HEK293 (cell line): ENCODE data around the gene TNFSF12.

Source experiments
- CTCF ChIA-PET: fragments of 350-600 bp; formaldehyde crosslinking; extraction: SDS; loops from one replicate; lab custom pipeline; 2021; ENCODE audit warnings: antibody characterized with exemption; lab: Yijun Ruan, JAX
- POLR2A ChIA-PET: fragments of 300-600 bp; formaldehyde crosslinking; extraction: SDS; loops from one replicate; lab custom pipeline; 2020; ENCODE audit warnings: antibody characterized with exemption, inconsistent platforms; lab: Yijun Ruan, JAX
- H3K27ac ChIP-seq: fragments of 200-500 bp; sonication (Bioruptor generic); 2 replicates; pipeline ENCODE4 v1.5.1; 2014; ENCODE audit warnings: low read depth, low read length, control low read depth, inconsistent platforms; ENCODE audit errors: extremely low read depth
- H3K36me3 ChIP-seq, 2 experiments: fragments of 200-500 bp in 1 of 2; sonication (Bioruptor generic) in 1 of 2; 1 replicate in 1 of 2; 2 replicates in 1 of 2; pipeline ENCODE4 v1.5.1; 2014 to 2017; ENCODE audit warnings: inconsistent platforms in 2 of 2, low read length in 2 of 2; ENCODE audit not compliant: control insufficient read depth in 2 of 2, insufficient read depth in 1 of 2
- H3K4me1 ChIP-seq: fragments of 200-500 bp; sonication (Bioruptor generic); 2 replicates; pipeline ENCODE4 v1.5.1; 2014; ENCODE audit warnings: mild to moderate bottlenecking, low read length, inconsistent platforms; ENCODE audit not compliant: control insufficient read depth, insufficient read depth
- H3K4me3 ChIP-seq: 2 replicates; pipeline ENCODE4 v1.5.1; 2011; ENCODE audit warnings: low read depth, mild to moderate bottlenecking, control low read depth, low read length, moderate library complexity
- H3K9me3 ChIP-seq: fragments of 200-500 bp; sonication (Bioruptor generic); 2 replicates; pipeline ENCODE4 v1.5.1; 2014; ENCODE audit warnings: low read depth, low read length, inconsistent platforms; ENCODE audit not compliant: control insufficient read depth, insufficient read depth
- EGR2 ChIP-seq: fragments of 450-650 bp; formaldehyde crosslinking; IDR thresholded peaks from 2 replicates; pipeline ENCODE4 v1.5.1; 2016; ENCODE audit warnings: low read depth, missing biosample characterization, missing genetic modification characterization
- GLIS2 ChIP-seq: fragments of 450-650 bp; formaldehyde crosslinking; IDR thresholded peaks from 2 replicates; pipeline ENCODE4 v1.5.1; 2016; ENCODE audit warnings: missing biosample characterization, missing genetic modification characterization
- PATZ1 ChIP-seq: fragments of 450-650 bp; formaldehyde crosslinking; IDR thresholded peaks from 2 replicates; pipeline ENCODE4 v1.5.1; 2016; ENCODE audit warnings: missing biosample characterization, missing genetic modification characterization
- ZBTB20 ChIP-seq: fragments of 450-650 bp; formaldehyde crosslinking; IDR thresholded peaks from 2 replicates; pipeline ENCODE4 v1.5.1; 2016; ENCODE audit warnings: missing biosample characterization, missing genetic modification characterization
- ZFHX2 ChIP-seq: fragments of 450-650 bp; formaldehyde crosslinking; conservative IDR thresholded peaks from 2 replicates; pipeline ENCODE4 v1.5.1; 2016; ENCODE audit warnings: missing biosample characterization, missing genetic modification characterization
- ZFP41 ChIP-seq: fragments of 450-650 bp; formaldehyde crosslinking; IDR thresholded peaks from 2 replicates; pipeline ENCODE4 v1.5.1; 2016; ENCODE audit warnings: missing biosample characterization, missing genetic modification characterization, borderline replicate concordance
- ZNF10 ChIP-seq: fragments of 450-650 bp; formaldehyde crosslinking; IDR thresholded peaks from 2 replicates; pipeline ENCODE4 v1.5.1; 2017; ENCODE audit warnings: missing biosample characterization, missing genetic modification characterization
- ZNF16 ChIP-seq: fragments of 450-650 bp; formaldehyde crosslinking; IDR thresholded peaks from 2 replicates; pipeline ENCODE4 v1.5.1; 2016; ENCODE audit warnings: low read depth, missing biosample characterization, missing genetic modification characterization
- ZNF2 ChIP-seq: fragments of 450-650 bp; formaldehyde crosslinking; IDR thresholded peaks from 2 replicates; pipeline ENCODE4 v1.5.1; 2016; ENCODE audit warnings: missing biosample characterization, missing genetic modification characterization
- ZNF266 ChIP-seq: fragments of 450-650 bp; formaldehyde crosslinking; IDR thresholded peaks from 2 replicates; pipeline ENCODE4 v1.5.1; 2016; ENCODE audit warnings: missing biosample characterization, missing genetic modification characterization, low read depth
- ZNF324 ChIP-seq: fragments of 450-650 bp; formaldehyde crosslinking; IDR thresholded peaks from 2 replicates; pipeline ENCODE4 v1.5.1; 2016; ENCODE audit warnings: missing biosample characterization, missing genetic modification characterization
- ZNF366 ChIP-seq: fragments of 450-650 bp; formaldehyde crosslinking; conservative IDR thresholded peaks from 2 replicates; pipeline ENCODE4 v1.5.1; 2016; ENCODE audit warnings: missing biosample characterization, missing genetic modification characterization
- ZNF391 ChIP-seq: fragments of 450-650 bp; formaldehyde crosslinking; IDR thresholded peaks from 2 replicates; pipeline ENCODE4 v1.5.1; 2016; ENCODE audit warnings: low read depth, missing biosample characterization, missing genetic modification characterization, borderline replicate concordance
- ZNF394 ChIP-seq: fragments of 450-650 bp; formaldehyde crosslinking; IDR thresholded peaks from 2 replicates; pipeline ENCODE4 v1.5.1; 2016; ENCODE audit warnings: missing biosample characterization, missing genetic modification characterization, mild to moderate bottlenecking, moderate library complexity, borderline replicate concordance
- ZNF560 ChIP-seq: fragments of 450-650 bp; formaldehyde crosslinking; IDR thresholded peaks from 2 replicates; pipeline ENCODE4 v1.5.1; 2017; ENCODE audit warnings: missing biosample characterization, missing genetic modification characterization, borderline replicate concordance
- ZNF623 ChIP-seq: fragments of 450-650 bp; formaldehyde crosslinking; IDR thresholded peaks from 2 replicates; pipeline ENCODE4 v1.5.1; 2016; ENCODE audit warnings: missing biosample characterization, missing genetic modification characterization
- ZNF658 ChIP-seq: fragments of 450-650 bp; formaldehyde crosslinking; IDR thresholded peaks from 2 replicates; pipeline ENCODE4; 2016; ENCODE audit warnings: missing biosample characterization, missing genetic modification characterization
- ZNF768 ChIP-seq: fragments of 450-650 bp; formaldehyde crosslinking; IDR thresholded peaks from 2 replicates; pipeline ENCODE4 v1.5.1; 2018; ENCODE audit warnings: missing biosample characterization, mild to moderate bottlenecking, missing genetic modification characterization
- ZNF776 ChIP-seq: fragments of 450-650 bp; formaldehyde crosslinking; IDR thresholded peaks from 2 replicates; pipeline ENCODE4 v1.5.0; 2017; ENCODE audit warnings: missing biosample characterization, missing genetic modification characterization, borderline replicate concordance
- ZNF785 ChIP-seq: fragments of 450-650 bp; formaldehyde crosslinking; IDR thresholded peaks from 2 replicates; pipeline ENCODE4 v1.5.1; 2016; ENCODE audit warnings: missing biosample characterization, missing genetic modification characterization
- ZNF843 ChIP-seq: fragments of 450-650 bp; formaldehyde crosslinking; IDR thresholded peaks from 2 replicates; pipeline ENCODE4 v1.5.1; 2016; ENCODE audit warnings: missing biosample characterization, missing genetic modification characterization
- TF ChIP-seq, protein P1 (sequence below): fragments of 450-650 bp; formaldehyde crosslinking; IDR thresholded peaks from 2 replicates; pipeline ENCODE4 v1.5.1; 2016; ENCODE audit warnings: missing biosample characterization, missing genetic modification characterization
- TF ChIP-seq, protein P2 (sequence below): fragments of 450-650 bp; formaldehyde crosslinking; IDR thresholded peaks from 2 replicates; pipeline ENCODE4 v1.5.1; 2016; ENCODE audit warnings: missing biosample characterization, missing genetic modification characterization, low read depth
- TF ChIP-seq, protein P3 (sequence below): fragments of 450-650 bp; formaldehyde crosslinking; IDR thresholded peaks from 2 replicates; pipeline ENCODE4 v1.5.1; 2017; ENCODE audit warnings: missing biosample characterization, missing genetic modification characterization

TNFSF12 gene

GRCh38 chr17:7512824-7513540, 35.9 kb upstream of the TNFSF12 start:
- Histone ChIP-seq H3K4me3 (no peak overlapping the region), H3K4me1 (no peaks in the 10 kb centered on the region), H3K9me3 (no peaks in the 10 kb centered on the region), H3K36me3 (peaks cover 61 to 73% of the 10 kb centered on the region in 2 experiments), H3K27ac (no peak overlapping the region)
- POLR2A ChIA-PET: interaction anchor here (0.6 to 1.7 kb wide), 6 partner anchors 10 to 192 kb away, joined by 3 to 6 read pairs (median 4); partner anchors contain the start of genes EFNB3 and POLR2A
- CTCF ChIA-PET: interaction anchor here (0.5 to 4.9 kb wide), 11 partner anchors 10 to 970 kb away, joined by 3 to 112 read pairs (median 3); partner anchors contain the start of genes SENP3, SLC2A4 and TNFSF13
- TF ChIP-seq ZFP41 (tag by site-specific recombination) (no peak), ZFHX2 (tag by site-specific recombination) (peak; percentile 91), ZNF391 (no peak), ZNF266 (tag by site-specific recombination) (no peak), ZNF366 (tag by site-specific recombination) (no peak), ZNF560 (tag by site-specific recombination) (no peak), ZNF768 (no peak), ZNF843 (tag by site-specific recombination) (no peak), PATZ1 (tag by site-specific recombination) (no peak), ZNF785 (no peak), ZBTB20 (tag by site-specific recombination) (no peak), ZNF16 (tag by site-specific recombination) (no peak), GLIS2 (tag by site-specific recombination) (no peak), ZNF394 (tag by site-specific recombination) (peak; percentile 99), EGR2 (tag by site-specific recombination) (peak; percentile 97), ZNF10 (tag by site-specific recombination) (no peak), ZNF658 (tag by site-specific recombination) (no peak), ZNF623 (tag by site-specific recombination) (no peak), ZNF776 (no peak), ZNF324 (no peak), ZNF2 (tag by site-specific recombination) (no peak)
- TF ChIP-seq, protein P1, sequence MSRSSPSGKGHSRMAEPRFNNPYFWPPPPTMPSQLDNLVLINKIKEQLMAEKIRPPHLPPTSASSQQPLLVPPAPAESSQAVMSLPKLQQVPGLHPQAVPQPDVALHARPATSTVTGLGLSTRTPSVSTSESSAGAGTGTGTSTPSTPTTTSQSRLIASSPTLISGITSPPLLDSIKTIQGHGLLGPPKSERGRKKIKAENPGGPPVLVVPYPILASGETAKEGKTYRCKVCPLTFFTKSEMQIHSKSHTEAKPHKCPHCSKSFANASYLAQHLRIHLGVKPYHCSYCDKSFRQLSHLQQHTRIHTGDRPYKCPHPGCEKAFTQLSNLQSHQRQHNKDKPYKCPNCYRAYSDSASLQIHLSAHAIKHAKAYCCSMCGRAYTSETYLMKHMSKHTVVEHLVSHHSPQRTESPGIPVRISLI (tag by site-specific recombination): no peak
- TF ChIP-seq, protein P2, sequence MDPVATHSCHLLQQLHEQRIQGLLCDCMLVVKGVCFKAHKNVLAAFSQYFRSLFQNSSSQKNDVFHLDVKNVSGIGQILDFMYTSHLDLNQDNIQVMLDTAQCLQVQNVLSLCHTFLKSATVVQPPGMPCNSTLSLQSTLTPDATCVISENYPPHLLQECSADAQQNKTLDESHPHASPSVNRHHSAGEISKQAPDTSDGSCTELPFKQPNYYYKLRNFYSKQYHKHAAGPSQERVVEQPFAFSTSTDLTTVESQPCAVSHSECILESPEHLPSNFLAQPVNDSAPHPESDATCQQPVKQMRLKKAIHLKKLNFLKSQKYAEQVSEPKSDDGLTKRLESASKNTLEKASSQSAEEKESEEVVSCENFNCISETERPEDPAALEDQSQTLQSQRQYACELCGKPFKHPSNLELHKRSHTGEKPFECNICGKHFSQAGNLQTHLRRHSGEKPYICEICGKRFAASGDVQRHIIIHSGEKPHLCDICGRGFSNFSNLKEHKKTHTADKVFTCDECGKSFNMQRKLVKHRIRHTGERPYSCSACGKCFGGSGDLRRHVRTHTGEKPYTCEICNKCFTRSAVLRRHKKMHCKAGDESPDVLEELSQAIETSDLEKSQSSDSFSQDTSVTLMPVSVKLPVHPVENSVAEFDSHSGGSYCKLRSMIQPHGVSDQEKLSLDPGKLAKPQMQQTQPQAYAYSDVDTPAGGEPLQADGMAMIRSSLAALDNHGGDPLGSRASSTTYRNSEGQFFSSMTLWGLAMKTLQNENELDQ: no peak
- TF ChIP-seq, protein P3, sequence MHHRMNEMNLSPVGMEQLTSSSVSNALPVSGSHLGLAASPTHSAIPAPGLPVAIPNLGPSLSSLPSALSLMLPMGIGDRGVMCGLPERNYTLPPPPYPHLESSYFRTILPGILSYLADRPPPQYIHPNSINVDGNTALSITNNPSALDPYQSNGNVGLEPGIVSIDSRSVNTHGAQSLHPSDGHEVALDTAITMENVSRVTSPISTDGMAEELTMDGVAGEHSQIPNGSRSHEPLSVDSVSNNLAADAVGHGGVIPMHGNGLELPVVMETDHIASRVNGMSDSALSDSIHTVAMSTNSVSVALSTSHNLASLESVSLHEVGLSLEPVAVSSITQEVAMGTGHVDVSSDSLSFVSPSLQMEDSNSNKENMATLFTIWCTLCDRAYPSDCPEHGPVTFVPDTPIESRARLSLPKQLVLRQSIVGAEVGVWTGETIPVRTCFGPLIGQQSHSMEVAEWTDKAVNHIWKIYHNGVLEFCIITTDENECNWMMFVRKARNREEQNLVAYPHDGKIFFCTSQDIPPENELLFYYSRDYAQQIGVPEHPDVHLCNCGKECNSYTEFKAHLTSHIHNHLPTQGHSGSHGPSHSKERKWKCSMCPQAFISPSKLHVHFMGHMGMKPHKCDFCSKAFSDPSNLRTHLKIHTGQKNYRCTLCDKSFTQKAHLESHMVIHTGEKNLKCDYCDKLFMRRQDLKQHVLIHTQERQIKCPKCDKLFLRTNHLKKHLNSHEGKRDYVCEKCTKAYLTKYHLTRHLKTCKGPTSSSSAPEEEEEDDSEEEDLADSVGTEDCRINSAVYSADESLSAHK: no peak
